GM10847 (cell line): Measurements from ENCODE around the gene TSHZ2.

Source experiments
- POLR2A ChIP-seq: IDR thresholded peaks from 2 replicates; pipeline ENCODE4 v1.6.1; 2011; ENCODE audit not compliant: insufficient read length; ENCODE audit errors: extremely low read depth

Gene TSHZ2

DNA sequence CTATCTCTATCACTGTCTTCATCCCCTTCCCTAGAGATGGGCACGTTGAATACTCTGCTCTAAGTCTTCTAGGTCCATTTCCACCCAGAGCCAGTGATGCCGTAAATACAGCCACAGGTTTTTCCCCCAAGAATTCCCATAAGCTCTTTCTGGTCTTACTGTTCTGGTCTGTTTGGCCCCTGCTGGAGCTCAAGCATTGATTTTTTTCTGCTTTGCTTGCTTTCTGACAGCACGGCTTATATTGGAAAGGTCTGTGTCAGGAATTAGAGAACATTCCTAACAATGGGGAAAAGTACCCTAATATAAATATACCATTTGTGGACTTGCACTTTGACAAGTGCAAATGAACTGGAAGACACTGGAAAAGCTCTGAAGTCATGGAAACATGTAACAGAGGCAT lies 302.6 kb downstream of the TSHZ2 start:
- no peak for TF ChIP-seq POLR2A

DNA sequence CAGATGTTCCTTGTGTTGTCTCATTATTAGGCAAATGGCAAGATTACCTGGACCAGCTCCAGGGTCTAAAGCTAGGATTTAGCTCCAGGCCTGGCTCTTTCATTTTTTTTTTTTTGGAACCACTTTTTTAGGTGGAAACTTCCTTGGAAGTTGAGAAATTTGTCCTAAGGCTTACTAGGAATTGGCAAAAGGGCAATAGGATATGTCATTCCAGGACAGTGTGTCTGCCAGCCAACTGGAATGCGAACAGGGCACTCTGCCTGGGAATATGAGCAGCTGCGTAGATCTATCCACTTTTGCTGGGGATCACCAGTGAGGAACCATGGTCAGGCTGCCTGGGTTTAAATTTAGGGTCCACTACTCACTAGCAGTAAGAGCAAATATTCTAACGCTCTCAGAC lies 304.0 kb downstream of the TSHZ2 start:
- no peak for TF ChIP-seq POLR2A

DNA sequence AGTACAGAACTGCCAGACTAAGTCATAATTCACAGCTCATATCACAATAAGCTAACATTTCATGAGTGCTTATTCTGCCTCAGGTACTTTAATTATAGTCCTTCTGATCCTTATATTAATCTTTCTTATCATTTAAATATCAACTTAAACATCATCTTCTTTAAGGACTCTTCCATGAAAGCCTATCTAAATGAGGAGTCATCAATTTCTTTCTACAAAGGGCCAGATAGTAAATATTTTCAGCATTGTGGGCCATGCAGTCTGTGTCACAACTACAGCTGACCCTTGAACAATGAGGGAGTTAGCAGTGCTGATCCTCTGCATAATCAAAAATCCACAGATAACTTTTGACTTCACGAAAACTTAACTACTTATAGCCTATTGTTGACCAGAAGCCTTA lies 306.4 kb downstream of the TSHZ2 start:
- no peak for TF ChIP-seq POLR2A

DNA sequence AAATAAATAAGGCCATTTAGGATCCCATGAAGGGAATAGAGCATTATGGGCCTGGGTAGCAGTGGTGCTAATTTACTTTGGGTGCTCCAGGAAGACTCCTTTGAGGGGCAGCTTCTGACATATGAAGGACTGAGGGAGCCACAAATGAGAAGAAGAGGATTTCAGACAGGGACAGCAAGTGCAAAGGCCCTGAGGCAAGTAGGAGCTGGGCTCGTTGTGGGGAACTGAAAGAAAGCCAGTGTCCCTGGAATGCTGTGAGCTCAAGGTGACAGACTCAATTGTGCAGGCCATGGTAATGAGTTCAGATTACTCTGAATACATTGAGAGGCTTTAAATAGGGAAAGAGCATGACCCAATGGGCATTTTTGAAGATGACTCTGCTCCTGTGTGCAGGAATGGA lies 307.6 kb downstream of the TSHZ2 start:
- no peak for TF ChIP-seq POLR2A

DNA sequence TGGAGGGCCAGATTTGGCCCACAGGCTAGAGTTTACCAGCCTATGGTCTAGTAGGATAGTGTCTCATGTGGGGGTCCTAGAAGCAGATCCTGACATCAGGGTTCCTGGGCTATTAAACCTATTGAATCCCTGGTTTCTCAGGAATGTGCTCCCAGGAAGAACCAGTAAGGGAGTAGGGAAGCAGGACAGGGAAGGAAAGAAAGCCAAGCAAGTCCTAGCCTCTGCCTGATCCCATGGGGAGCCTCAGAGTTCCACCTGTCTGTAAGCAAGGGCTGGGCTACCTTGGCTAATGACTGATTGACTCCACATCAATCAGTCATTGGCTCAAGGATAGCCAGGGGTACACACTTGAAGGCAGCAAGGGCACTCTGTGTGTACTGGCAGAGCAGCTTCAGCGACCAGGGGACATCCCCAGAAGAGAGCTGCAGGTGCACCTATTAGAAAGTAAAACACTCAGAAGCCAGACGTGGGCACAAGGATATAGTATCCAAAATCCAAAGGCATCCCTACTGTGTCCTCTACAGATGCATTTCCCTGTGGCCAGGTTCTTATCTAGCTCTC lies 309.5 kb downstream of the TSHZ2 start:
- no peak for TF ChIP-seq POLR2A

DNA sequence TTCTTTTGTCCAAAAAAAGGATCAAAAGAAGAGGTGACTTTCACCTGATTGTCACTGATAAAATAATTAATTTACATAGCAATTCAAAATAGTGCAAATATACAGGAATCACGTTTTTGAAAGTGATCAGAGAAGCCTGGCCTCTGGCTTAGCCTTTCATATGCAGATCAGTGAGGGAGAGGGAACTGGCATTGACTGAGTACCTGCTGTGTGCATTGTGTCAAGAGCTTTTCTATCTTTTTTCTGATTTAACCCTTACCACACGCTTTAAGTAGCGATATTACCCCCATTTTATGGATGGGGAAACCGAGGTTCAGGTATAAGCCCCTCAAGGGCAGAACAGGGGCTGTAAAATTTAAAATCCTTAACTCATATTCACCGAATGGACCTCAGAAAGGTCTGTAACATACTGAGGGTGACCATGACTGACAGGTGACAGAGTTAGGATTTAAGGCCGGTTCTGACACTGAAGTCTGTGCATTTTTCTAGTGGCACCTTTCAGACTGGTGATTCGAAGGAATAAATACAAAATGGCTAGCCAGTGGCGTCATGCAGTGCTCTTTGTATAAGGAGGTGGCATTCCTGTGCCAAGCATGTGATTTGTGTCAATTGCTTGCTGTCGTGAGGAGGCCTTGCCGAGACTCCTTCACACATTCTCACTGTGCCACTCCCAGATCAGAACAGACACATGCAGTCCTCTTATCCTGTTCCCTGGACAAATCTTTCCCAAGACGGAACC lies 310.2 kb downstream of the TSHZ2 start:
- no peak for TF ChIP-seq POLR2A

DNA sequence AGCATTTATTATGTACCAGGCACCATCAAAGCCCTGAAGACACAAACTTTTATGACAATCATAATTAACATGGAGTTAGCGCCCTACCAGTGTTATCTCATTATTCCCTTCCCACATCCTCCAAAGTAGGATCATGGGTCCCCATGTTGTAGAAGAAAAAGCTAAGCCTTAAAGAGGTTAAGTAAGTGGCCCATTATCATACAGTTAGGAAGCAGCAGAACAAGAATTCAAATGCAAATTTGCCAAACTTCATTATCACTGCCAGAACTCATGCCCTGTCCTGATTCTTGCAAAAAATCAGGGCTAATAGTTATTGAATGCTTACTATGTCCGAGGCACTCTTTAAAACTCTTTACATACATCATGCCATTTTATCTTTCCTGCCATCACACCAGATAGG lies 310.9 kb downstream of the TSHZ2 start:
- TF ChIP-seq POLR2A = no peak

DNA sequence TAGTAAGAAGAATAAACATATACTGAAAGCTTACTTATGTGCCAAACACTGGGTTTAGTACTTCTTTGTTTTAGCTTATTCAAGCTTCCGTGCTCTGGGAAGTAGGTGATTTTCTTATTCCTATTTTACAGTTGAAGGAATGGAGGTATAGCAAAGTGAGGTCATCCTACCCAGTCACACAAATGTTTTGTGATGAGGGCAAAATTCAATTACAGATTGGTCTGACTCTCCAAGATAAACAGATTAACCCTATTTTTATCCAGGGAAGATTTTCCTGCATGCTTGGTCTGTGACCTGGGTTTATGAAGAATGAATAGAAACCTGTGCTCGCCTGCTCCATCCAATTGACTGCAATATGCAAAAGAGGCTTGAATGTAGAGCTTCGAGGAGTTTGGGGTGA lies 311.4 kb downstream of the TSHZ2 start:
- no peak for TF ChIP-seq POLR2A

DNA sequence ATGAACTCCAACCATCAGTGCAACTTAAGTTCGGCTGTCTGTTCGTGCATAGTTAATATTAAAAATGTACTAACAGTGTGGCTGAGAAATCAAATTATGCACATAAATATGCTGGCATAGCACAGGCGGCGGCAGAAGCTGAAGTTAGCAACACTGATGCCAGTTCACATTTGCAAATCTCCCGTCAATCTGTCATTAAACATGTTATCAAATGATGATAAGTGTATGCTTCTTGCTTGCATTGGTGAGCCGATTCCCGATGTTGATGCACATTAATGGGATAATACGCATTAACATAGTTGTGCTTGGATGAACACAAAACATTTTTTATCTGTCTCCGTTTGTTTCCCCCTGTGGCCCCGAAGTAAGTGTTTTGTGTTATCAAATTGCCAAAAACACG lies 312.1 kb downstream of the TSHZ2 start:
- no peak for TF ChIP-seq POLR2A

DNA sequence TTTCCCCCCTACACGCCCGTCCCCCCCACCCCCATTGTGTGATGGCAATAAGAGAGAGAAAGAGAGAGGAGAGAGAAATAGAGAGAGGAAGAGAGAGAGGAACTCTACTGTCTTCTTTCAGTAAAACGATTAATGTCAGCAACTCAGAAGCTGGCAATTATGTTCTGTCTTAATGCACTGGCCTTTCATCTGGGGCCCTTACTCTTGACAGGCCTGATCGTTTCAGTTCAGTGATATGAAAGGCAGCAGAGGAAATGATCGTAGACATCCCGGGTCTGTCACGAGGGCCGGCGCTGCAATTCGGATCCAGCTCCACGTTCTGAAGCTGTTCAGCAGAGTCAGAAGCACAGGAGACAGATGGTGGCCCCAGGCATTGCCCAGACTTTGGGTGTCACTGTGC lies 312.5 kb downstream of the TSHZ2 start:
- no peak for TF ChIP-seq POLR2A

DNA sequence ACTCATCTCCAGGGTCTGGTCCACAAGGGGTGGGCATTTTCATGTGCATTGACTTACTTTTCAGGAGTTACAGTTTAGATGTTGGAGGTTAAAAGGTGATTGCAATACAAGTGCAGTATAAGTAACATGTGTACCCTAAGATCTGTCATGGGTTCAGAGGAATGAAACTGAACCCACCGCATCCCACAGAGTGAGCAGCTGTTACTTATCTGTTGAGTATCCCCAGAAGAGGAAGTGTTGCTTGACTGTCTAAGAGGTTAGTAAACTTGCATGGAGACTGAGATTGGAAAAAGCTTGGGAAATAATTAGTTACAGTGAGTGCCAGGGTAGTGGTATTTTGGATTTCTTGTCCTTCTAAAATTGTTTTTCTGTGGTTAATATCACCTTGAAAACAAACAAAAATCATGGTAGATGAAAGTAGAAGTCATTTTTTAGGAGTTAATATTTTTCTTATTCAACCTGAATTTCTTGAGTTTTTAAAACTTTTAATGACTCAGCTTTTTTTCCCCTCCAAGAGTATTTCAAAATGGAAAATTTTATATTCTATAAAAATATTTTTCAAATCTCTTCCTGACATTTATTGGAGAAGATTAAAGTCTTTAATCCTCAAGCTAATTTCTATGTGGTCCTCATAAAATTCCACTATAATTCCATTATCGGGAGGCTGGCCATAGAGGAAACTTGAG lies 315.3 kb downstream of the TSHZ2 start:
- no peak for TF ChIP-seq POLR2A

DNA sequence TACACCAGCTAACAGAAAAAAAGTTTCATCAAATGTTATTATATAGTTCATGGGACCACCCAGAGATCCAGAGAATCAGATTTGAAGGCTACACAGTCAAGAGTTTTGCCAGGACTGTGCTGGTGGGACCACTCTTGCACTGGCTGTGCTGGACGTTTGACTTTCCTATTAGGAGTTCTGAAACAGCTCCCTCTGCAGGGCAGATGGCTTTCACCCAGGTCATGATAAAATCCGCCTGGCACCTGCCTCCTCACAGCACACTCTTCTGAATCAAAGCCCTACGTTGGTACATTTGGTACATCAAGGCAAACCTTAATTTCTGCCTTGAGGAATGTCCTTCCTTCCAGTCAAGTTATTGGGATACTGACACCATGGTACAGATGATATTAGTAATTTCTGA lies 319.4 kb downstream of the TSHZ2 start:
- TF ChIP-seq POLR2A = no peak

DNA sequence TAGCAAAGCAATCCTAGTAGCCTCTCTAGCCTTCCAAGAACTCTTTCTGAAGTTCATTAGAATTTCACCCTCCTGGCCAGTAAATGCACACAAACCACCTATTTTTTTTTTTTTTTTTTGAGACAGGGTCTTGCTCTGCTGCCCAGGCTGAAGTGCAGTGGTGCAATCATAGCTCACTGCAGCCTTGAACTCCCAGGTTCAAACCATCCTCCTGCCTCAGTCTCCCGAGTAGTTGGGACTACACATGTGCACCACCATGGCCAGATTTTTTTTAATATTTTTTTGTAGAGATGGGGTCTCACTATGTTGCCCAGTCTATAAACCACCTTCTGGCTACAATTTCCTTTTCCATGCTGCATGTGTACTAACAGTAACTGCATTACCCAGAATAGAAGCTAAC lies 320.2 kb downstream of the TSHZ2 start:
- TF ChIP-seq POLR2A = no peak

DNA sequence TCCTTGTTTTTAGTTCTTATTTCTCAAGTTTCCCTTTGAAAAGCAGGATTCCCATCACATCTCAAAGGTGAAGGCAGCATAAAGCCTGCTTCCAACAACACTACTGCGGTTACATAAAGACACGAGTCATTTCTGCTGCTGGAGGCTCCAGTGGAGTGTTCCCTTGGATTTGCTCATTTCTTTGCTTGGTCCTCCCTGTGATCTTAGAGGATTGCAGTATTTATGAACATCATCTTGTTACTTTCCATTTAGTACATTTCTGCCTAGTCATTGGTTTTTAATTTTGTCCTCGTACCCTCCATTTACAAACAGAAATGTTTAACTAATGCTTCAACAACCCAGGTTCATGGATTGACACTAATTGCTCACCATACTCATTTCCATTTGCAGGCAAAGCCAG lies 322.6 kb downstream of the TSHZ2 start:
- no peak for TF ChIP-seq POLR2A

DNA sequence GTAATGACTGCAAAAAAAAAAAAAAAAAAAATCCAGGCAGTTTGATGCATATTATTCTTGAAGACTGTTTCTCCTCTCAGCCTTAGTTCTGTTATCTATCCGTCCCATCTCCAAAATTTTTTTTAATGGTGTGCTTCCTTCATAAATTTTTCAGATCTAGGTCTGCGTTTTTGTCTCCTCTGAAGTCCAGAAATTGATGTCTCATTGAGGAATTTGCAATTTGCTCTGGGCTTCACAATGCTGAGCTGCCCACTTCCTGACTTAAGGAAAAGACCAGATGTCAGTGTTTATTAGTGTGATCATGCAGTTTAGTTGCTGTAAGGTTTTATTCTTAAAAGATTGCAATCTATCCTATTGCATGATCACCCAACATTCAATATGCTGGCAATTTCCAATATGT lies 323.9 kb downstream of the TSHZ2 start:
- TF ChIP-seq POLR2A = no peak

DNA sequence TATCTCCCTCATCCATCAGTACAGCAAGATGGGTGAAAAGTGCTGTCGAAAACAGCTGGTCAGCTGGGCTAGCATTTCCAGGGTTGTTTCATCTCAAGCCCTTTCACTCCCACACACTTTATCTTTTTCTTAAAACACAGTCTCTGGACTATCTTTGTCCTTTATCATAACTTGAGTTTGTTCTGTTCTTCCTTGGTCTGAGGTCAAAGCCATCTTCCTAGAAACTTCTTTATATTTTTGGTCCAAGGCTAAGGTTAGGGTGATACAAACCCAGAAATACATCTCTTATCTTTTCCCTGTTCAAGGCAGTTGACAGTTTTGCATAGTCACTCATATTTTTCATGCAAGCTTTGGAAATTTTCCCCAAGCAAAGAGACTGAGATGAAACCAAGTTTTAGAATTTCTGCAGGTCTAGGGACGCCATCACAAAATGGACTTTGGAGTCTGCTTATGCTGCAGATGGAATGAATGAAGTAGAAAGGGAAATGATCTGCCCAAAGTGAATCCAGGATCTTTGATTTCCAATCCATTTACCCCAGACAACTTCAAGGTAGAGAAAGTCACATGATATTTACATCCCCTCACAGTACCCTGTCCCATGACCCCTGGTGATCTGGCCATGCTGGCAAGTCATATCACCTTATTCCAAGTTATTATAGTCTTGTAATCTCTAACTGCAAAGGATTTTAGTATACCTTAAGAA lies 324.4 kb downstream of the TSHZ2 start:
- TF ChIP-seq POLR2A = no peak
